Prostate gland (tissue), 2 donors: ENCODE measurements around the gene MYRF. TPM values are rescaled to one million over a fixed set of nuclear protein-coding genes. Genes with fewer than 3 reads are reported as not detected.

Source experiments
- DNase-seq: peaks from one replicate; pipeline ENCODE4 v3.0.0-alpha.2; 2019; ENCODE audit warnings: low spot score
- H3K27ac ChIP-seq, 2 donors: fragments of 200-600 bp; sonication (generic); 2 replicates each; pipeline ENCODE4 v1.5.1; 2017 to 2019
- H3K27me3 ChIP-seq: fragments of 200-600 bp; sonication (generic); replicated peaks from 2 replicates; pipeline ENCODE4 v1.5.1; 2019; ENCODE audit not compliant: insufficient read depth
- H3K36me3 ChIP-seq, 2 donors: fragments of 200-600 bp; sonication (generic); 1 replicate in 1 of 2; 2 replicates in 1 of 2; pipeline versions ENCODE4 v1.5.1 to v1.8.1; 2017 to 2019
- H3K4me1 ChIP-seq: fragments of 200-600 bp; sonication (generic); replicated peaks from 2 replicates; pipeline ENCODE4 v1.5.1; 2019
- H3K4me3 ChIP-seq, 2 donors: fragments of 200-600 bp; sonication (generic); 2 replicates each; pipeline ENCODE4 v1.5.1; 2017 to 2019
- H3K9me3 ChIP-seq: fragments of 200-600 bp; sonication (generic); 2 replicates; pipeline ENCODE4 v1.5.1; 2017
- CTCF ChIP-seq, 4 experiments: fragments of 200-600 bp in 2 of 4; fragments of 450-650 bp in 2 of 4; sonication (generic) in 2 of 4; IDR thresholded peaks; 1 replicate in 3 of 4; 2 replicates in 1 of 4; pipeline ENCODE4 v1.5.1; 2016 to 2019; ENCODE audit warnings: antibody characterized with exemption in 4 of 4, mild to moderate bottlenecking in 2 of 4, moderate library complexity in 2 of 4
- POLR2A ChIP-seq: fragments of 450-650 bp; IDR thresholded peaks from one replicate; pipeline ENCODE4 v1.6.1; 2016; ENCODE audit warnings: antibody characterized with exemption, mild to moderate bottlenecking
- POLR2AphosphoS5 ChIP-seq: sonication (generic); formaldehyde crosslinking; IDR thresholded peaks from one replicate; pipeline ENCODE4 v1.6.1; 2017; ENCODE audit warnings: antibody characterized with exemption
- WGBS: methylation state at CpG from one replicate; pipeline ENCODE4 v1.1.5; 2018; 5-methylcytosine and 5-hydroxymethylcytosine counted together
- intact Hi-C: fragments of 100-400 bp; cut with DNase I; formaldehyde crosslinking; loops from one replicate; pipeline ENCODE4 v1.14.2; 2022
- total RNA-seq, 2 donors: library from RNA; depleted of rRNA; stranded (reverse); fragments of >200 nt; gene quantifications; one replicate each; pipeline ENCODE4 v1.1.0, GENCODE V29; 2016

Gene MYRF
- total RNA-seq, 2 donors from 2014 or later = 0.77 to 3.4 TPM

- no peaks in the 10 kb centered on the region for H3K36me3 ChIP-seq
- no peaks in the 10 kb centered on the region for H3K27me3 ChIP-seq
- no peaks in the 10 kb centered on the region for H3K4me1 ChIP-seq
- TF ChIP-seq POLR2A = no peak
- no peak for TF ChIP-seq CTCF (IDR thresholded peaks at IDR 0.05)
- no peak for TF ChIP-seq POLR2AphosphoS5
- no peak overlapping the region for H3K27ac ChIP-seq
- DNase-seq = no peak
- H3K9me3 ChIP-seq = no peaks in the 10 kb centered on the region
- H3K4me3 ChIP-seq = no peak overlapping the region
- 80% methylated on average over 5 of the region's 5 CpGs for WGBS
- intact Hi-C loops = no loop called here
Observed at GRCh38 chr11:61753672-61754071, 1.2 kb downstream of the MYRF start.

GRCh38 chr11:61754534-61755482 lies 2.4 kb downstream of the MYRF start:
- H3K27me3 ChIP-seq = no peaks in the 10 kb centered on the region
- H3K4me3 ChIP-seq = no peak overlapping the region
- intact Hi-C loops = no loop called here
- TF ChIP-seq POLR2A = no peak
- no peak for TF ChIP-seq POLR2AphosphoS5
- no peak for TF ChIP-seq CTCF (IDR thresholded peaks at IDR 0.05)
- H3K36me3 ChIP-seq = no peaks in the 10 kb centered on the region
- no peak for DNase-seq
- H3K27ac ChIP-seq = no peak overlapping the region
- WGBS = 83% methylated on average over 19 of the region's 31 CpGs
- H3K4me1 ChIP-seq = no peaks in the 10 kb centered on the region
- no peaks in the 10 kb centered on the region for H3K9me3 ChIP-seq

- 83% methylated on average over 4 of the region's 4 CpGs for WGBS
- no peak for DNase-seq
- Histone ChIP-seq H3K27me3 (no peaks in the 10 kb centered on the region), H3K4me1 (no peaks in the 10 kb centered on the region), H3K4me3 (no peak overlapping the region), H3K9me3 (no peaks in the 10 kb centered on the region), H3K36me3 (no peaks in the 10 kb centered on the region), H3K27ac (no peak overlapping the region)
- TF ChIP-seq POLR2A (no peak), CTCF (IDR thresholded peaks at IDR 0.05) (no peak), POLR2AphosphoS5 (no peak)
- intact Hi-C loops = no loop called here
Observed at GRCh38 chr11:61756147-61756451, 3.7 kb downstream of the MYRF start.

- Histone ChIP-seq H3K36me3 (no peaks in the 10 kb centered on the region), H3K27me3 (no peaks in the 10 kb centered on the region), H3K4me3 (no peak overlapping the region), H3K4me1 (no peaks in the 10 kb centered on the region), H3K27ac (no peak overlapping the region), H3K9me3 (no peaks in the 10 kb centered on the region)
- intact Hi-C loops = no loop called here
- 89% methylated on average over 9 of the region's 9 CpGs for WGBS
- no peak for DNase-seq
- TF ChIP-seq CTCF (IDR thresholded peaks at IDR 0.05) (no peak), POLR2A (no peak), POLR2AphosphoS5 (no peak)
Observed at GRCh38 chr11:61756452-61757212, 4.2 kb downstream of the MYRF start.
